ENCODE measurements around the gene TMEM163. TPM values are rescaled to one million over a fixed set of nuclear protein-coding genes. Genes with fewer than 3 reads are reported as not detected.

Gene TMEM163
- total RNA-seq, 1 donor from 2014 or later, result 0.30 TPM

DNA sequence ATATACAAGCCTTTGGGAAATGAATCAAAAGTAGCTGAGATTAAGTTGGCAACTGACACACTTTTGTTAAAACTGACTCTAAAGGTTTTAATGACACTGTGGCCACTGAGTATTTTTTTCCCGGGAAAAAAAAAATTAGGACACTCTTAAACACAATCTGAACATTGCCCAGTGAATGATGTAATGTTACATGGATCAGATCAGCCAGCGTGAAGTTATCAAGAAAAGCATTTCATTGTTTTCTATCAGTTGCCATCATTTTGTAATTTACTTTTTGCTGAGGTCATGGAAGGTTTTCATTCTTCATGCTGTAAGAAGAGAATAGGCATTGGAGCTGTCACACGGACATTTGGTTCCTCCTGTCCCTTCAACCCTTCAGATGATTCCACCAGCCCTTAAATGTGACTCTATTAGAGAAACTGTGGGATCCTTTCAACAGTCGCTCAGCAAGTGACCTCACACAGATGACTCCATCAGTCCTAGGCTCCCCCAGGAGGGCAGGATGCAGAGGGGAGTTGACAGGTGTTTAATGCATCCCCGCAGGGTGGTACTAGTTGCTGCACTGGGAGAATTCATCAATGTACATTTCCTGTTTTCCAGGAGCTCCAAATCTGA, 300.7 kb downstream of the TMEM163 start:
- intact Hi-C loops (cut with micrococcal nuclease), result no loop called here

DNA sequence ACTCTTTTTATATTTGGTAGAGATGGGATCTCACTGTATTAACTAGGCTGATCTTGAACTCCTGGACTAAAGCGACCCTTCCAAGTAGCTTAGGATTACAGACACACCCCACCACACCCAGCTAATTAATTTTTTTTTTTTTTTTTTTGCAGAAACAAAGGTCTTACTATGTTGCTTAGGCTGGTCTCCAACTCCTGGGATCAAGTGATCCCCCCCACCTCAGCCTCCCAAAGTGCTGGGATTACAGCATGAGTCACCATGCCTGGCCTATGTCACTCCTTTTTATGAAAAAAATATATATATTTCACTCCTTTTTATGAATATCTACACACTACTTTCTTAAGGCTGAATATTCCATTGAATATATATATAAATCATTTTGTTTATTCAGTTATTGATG, 302.2 kb downstream of the TMEM163 start:
- intact Hi-C loops (cut with micrococcal nuclease), result no loop called here

DNA sequence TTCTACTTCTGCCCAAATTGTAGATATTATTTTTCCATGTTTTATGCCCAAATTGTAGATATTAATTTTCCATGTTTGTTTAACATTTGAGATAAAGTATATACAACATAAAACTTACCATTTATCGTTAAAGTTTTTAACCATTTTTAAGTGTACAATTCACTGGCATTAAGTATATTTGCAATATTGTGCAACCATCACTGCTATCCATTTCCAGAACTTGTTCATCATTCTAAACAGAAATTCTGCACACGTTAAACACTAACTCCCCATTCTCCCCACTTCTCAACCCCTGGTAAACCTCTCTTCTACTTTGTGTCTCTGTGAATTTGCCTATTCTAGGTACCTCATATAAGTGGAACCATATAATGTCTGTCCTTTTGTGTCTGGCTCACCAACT, 302.8 kb downstream of the TMEM163 start:
- intact Hi-C loops (cut with micrococcal nuclease), result no loop called here

DNA sequence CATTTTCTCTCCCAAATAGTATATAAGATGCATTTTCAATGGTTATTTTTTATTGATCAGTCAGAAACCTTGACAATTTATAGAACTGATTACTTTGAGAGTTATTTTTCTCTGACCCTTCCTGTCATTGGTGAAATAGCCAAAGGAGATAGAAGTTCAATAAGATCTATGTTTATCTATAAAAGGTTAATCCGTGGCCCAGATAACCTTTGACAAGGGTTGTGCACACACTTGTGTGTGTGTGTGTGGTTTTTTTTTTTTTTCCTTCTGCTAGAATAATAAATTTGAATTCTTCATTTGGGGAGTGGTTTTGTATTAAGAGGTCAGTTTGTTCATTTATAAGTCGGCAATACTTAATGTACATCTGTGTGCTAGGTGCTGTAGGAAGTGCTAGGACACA, 304.9 kb downstream of the TMEM163 start:
- intact Hi-C loops (cut with micrococcal nuclease), result loop anchor here (2.0 kb wide), 1 partner anchor 169 kb away; no protein-coding TSS in a partner anchor

DNA sequence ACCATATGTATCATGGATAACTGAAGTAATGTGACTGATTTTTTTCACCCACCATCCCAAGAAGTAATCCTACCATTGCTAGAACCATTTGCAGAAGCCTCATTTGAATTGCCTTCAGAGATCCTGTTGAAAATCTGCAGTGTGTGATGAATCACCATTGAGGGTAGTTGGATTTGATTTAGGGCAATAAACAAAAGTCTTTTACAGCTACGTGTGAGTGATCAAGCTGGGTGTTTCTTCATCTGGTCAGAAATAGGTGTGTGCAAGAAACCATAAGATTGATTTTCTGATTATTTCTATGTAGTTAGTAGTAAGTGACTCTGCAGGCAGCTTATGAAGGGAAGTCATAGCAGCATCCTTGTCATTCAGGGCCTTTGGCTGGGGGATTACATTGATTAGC, 305.4 kb downstream of the TMEM163 start:
- intact Hi-C loops (cut with micrococcal nuclease), result loop anchor here (2.0 kb wide), 1 partner anchor 169 kb away; no protein-coding TSS in a partner anchor

DNA sequence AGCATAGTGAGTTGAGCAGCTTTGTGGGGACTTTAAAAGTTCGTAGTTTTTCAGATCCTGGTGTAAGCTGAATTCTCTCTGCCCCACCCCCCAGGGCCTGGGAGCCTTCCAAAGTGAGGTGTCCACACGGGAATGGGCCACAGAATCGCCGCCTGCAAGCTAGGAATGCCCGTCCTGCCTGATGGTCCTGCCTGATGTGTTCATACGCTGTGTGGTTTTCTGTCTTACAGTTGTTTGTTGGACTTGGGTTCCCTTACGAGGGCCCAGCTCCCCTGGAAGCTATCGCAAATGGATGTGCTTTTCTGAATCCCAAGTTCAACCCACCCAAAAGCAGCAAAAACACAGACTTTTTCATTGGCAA, 306.2 kb downstream of the TMEM163 start:
- intact Hi-C loops (cut with micrococcal nuclease), result loop anchor here (1.0 to 2.0 kb wide), 3 partner anchors 168 to 525 kb away; no protein-coding TSS in a partner anchor

DNA sequence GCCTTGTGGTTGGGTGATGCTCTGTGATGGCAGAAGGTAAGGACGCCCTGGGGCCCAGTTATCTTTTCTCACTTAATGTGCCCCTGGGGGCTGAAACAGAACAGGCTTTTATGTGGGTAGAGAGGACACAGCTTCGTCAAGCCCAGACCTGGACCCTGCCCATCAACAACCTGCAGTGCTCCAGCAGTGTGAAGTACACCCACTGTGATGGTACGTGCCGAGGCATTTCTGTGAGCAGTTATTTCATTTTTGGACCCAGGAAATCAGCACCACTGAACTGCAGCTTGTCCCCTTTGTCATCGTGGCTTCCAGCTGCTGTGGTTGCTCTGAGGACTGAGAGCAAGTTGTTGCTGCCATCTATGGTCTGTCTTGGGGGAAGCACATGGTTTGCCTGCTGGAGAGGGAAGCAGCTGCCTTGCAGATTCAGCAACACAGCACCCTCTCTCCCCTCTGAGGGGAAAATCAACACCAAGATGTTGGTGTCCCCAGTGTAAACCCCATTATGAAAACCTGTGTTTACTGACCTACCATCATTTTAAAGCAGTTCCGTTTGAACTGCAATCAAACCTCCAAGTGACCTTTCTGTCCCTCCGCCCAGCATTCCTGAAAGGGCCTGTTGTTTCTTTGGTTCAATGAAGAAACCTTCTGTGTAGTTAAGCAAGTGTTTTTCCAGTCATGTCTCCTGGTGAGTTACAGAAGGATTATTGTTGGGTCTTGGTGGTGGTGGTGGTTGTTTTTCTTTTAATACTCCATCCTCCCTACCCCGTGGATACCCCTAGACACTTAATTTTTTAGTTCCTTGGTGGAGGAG, 306.8 kb downstream of the TMEM163 start:
- intact Hi-C loops (cut with micrococcal nuclease), result loop anchor here (1.0 to 2.0 kb wide), 3 partner anchors 167 to 525 kb away; no protein-coding TSS in a partner anchor

DNA sequence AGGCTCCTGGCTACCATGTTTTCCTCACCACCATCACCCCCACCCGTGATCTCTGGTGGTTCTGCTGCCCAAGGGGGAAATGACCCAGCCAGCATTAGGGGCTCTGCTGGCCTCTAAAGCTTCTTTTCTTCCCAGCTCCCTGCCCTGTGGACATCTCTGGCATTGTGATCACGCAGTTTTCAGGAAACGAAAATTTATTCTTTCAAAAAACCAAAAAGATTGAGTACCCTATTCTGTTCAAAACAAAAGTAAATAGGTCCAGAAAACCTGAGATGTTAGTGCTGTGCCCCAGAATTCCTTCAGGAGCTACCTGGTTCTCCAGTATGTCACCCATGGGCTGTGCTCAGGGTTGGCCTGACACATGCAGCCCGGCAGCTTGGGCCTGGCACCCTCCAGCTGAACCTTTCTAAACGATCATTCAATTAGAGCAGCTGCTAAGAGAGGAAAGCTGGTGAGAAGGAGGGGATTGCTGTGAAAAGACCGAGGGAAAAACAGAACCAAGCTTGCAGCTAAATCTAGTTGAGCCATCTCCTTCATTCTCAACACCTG, 307.4 kb downstream of the TMEM163 start:
- intact Hi-C loops (cut with micrococcal nuclease), result no loop called here

DNA sequence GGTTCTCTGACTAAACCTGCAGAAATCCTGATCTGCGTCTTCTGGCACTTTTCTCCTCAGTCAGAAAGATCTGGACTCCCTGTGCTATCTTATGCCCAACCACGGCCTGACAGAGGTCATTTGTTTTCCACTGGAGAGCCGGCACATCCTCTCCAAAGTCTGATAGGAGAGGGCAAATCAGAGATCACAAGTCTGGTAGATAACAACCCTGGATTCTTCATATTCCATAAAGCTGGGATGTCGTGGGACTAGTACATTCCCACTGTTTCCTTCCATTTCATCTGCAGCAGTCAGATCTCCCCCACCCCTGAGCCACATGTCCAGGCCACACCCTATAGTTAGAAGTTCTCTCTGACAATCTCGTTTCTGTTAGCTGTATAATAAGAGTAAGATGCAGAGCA, 308.0 kb downstream of the TMEM163 start:
- intact Hi-C loops (cut with micrococcal nuclease), result no loop called here

DNA sequence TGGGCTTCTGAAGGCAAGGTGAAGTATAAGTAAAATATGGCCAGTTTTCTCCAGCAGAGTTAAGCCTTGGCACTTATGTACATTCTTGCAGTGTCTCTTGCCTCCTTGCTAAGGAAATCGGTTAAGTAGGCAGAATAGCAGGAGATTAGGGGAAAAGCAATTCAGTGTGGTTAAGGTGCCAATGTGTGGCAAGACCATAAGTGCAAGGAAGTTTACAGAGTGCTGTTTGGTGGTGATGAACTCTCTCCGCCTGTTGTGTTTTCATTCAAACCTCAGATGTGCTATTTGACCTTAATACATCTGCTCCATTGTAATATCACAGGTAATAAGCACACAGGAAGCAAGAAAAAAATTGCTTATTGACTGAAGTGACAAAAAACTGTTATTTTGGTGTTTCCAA, 308.8 kb downstream of the TMEM163 start:
- intact Hi-C loops (cut with micrococcal nuclease), result no loop called here

DNA sequence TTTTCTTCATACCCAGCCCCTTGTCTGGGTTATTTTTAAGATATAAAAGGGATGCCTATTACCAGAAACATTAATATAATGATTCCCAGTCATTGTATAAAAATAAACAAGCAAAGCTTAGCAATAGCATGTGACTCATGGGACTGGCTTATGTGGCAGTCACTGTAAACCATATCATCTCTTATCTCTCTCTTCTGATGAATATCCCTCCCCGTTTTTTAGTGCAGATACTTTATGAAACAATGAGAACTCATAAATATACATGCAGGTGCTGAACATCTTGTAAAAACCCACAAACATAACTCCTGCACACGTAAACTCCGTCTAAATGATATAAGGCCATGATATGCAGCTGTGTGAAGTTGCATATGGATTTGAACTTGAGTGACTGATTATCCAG, 310.0 kb downstream of the TMEM163 start:
- intact Hi-C loops (cut with micrococcal nuclease), result no loop called here

DNA sequence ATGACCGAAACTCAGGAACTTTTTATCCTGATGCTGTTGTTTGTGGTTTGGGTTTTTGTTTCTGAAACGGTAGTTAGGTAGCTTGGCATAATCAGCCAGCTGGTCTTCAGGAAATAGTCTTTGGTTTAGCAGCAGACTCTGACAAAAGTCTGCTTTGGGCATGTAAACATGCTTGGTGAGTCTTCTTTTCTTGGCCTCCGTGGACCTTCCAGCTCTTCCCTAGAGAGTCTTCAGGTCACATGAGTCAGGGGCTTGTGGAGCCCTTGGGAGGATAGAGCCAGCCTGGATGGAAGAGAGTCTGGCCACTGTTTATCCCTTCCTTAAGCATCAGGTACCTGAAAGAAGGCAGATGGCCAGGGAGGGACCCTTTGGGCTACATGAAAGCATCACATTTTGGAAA, 310.4 kb downstream of the TMEM163 start:
- intact Hi-C loops (cut with micrococcal nuclease), result no loop called here

DNA sequence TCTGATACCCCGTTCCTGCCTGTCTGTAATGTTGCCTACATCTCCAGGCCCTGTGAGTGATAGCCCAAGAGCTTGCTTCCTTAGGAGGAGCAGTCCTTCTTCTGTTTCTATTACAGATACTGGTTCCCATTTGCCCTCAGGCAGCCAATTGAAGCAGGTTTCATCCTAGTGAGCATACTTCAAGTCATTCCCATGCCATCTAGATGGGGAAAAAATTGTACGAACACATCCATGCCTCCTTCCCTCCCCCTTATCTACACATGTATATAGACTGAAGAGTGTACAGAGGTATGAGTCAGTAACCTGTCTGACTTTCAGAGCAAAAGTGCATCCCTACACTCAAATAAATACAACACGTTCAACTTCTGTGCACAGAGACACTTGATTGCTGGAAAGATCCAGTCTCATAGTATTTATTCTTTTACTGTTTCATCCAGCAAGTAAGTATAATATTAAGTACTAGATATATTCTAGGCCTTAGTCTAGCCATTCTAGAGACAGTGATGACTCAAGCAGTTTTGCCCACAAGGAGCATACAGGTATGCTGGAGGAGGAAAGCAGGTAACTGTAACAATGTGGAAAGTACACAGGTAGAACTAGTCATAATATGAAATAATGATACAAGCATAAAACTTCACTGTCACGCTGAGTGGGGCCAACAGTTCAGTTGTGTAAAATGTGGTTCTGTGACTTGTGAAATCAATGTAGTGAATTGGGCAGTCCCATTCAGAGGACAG, 311.5 kb downstream of the TMEM163 start:
- intact Hi-C loops (cut with micrococcal nuclease), result no loop called here

DNA sequence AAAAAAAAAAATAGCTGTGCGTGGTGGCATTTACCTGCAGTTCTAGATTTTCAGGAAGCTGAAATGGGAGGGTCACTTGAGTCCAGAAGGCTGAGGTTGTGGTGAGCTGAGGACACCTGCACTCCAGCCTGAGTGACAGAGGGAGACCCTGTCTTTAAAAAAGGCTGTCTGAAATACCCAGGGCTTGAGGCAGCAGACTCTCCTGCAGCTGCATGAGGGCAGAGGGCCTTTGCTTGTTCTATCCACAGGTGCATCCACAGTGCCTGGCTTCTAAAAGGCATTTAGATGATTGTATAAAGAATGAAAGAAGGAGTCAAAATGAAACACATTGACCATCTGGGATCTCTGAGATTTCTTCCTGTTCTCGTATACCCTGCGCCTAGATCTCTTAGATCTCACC, 312.1 kb downstream of the TMEM163 start:
- intact Hi-C loops (cut with micrococcal nuclease), result no loop called here

DNA sequence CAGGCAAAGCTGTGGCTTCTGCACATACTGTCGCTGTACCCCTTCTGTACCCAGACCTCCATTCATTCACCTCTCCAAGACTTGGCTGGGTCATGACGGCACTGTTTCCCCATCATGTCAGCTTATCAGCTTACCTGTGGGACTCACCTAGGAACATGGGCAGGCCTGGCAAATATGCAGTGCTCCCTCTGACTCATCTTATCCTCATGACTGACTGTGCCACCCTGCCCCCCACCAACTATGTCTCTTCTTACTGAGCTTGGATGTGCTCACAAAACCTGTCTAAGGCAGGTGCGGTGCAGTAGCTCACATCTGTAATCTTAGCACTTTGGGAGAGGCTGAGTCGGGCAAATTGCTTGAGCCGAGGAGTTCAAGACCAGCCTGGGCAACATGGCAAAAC, 312.5 kb downstream of the TMEM163 start:
- intact Hi-C loops (cut with micrococcal nuclease), result no loop called here

Other genes with a start within 250 kb of the TMEM163 start
- not detected in 2 replicates for gene ACMSD, start 119.6 kb upstream of the TMEM163 start, total RNA-seq
- 43.2 and 43.7 TPM in 2 replicates for gene CCNT2, start 199.8 kb upstream of the TMEM163 start, total RNA-seq